AML-193 (cell line): ENCODE results near the gene IRGC.
"Not testable (repeated sequence)": the region's sequence is repeated elsewhere in the genome, so short reads cannot be mapped to it uniquely, and the experiment has no call there.

Source experiments
- DNase-seq, 2 experiments: peaks; one replicate each; lab custom pipeline; 2025; lab: John Stamatoyannopoulos, UW

The IRGC gene

DNA sequence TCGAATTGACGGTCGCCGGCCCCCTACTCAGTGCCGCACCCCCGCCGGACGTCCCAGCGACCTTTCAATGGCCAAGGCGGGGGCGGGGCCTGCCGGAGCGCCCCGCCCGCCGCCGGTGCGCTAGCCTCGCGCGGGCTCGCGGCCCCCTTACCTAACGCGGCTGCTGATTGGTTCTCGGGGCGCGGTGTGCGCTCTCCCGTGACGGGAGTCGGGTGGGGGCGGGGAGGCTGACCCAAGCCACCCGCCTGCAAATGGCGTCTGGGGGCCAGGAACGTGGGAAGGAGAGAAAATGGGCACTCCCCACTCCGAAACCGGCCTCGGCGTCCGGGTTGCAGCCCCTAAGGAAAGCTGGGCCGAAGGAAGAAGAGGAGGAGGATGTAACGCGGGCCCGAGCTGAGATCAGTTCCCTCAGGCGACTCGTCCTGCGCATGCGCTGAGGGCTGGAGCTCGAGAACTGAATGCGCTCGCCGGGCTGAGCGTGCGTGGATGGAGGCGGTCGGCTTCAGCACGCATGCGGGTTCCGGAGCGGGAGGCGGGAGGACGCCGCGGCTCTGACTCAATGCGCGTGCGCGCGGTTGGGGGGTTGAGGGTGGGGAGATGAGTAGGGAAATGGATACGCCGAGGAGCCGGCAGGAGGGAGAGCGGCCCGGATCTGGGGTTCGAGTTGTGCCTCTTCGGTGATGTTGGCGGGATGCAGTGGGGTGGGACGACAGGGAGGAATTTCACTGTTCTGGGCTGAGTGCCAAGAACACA, 38.8 kb downstream of the IRGC start, which contains the start of gene SMG9:
Gene SMG9, minus strand, starts transcription at position 460 of the 753 bp plus-strand sequence. CDS start 4,221 bp downstream, outside the sequence.
- peak; percentile 92 to 93 for DNase-seq

DNA sequence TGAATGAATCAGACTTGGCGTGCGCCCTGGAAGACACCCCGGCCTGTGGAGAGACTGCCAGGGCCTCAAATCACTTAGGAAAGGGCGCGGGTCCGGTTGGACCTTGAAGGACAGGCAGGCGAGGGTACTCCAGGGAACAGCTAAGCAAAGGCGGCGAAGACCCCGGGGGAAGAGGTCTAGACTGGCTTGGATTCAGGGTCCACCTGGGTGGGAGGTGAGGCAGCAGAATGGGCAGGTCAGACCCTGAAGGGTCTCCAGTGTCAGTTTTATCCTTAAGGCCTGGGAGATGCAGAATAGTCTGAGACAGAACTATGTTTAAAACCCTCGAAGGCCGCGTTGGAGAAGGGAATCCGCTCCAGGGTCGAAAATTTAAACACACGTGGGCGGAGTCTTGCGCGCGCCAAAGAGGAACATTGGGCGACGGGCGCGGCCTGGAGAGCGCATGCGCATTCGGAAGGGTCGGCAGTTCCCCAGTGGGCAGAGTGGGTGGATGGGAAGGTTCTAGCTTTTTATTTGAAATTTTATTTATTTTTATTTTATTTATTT, 39.5 kb downstream of the IRGC start:
- DNase-seq, result peak; percentile 74 to 79

DNA sequence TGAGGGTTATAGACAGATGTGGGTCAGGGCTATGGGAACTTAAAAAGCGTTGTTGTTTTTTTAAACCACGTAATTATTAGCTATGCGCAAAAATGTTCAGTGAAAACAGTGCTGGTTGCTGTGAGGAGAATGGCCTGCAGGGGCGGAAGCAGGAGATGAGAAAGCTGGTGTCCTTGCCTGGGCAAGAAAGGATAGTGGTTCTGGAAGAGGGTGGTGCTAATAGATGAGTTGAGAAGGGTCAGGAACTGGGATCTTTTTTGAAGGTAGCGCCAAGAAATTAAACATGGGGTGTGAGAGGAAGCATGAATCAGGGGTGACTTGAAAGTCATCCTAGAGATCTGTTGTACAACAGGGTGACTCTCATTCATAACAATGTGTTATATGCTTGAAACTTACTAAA, 43.6 kb downstream of the IRGC start:
- DNase-seq, result no peak

DNA sequence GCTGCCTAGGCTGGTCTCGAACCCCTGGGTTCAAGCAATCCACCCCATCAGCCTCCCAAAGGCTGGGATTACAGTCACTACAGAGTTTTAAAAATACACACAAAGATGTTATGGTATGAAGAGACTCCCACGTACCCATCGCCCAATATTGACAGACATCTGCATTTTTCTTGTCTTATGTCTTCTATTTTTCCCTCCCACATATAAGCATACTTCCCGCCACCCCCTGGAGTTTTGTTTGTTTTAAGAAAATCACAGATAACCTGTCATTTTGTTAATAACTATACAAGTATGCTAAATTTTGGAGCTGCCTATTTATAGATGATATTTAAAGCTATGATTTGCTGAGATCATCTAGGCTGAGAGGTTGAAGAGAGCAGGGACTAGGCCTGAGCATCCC, 45.1 kb downstream of the IRGC start:
- DNase-seq, result no peak

DNA sequence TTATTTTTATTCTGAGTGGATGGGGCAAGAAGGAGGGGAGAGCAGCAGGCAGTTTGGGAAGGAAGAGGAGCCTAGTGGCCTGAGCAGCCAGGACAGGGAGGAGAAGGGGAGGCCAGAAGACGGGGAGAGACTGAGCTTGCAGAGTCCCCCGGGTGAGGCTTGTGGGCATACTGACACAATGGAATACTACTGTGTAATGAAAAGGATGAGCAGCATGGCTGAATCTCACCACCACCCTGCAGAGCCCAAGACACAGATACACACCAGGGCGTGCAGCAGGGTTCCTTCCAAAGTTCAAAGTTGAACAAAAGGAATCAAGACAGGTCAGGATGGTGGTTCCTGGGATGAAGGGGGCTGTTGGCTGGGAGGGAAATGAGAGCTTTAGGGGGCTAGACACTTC, 46.9 kb downstream of the IRGC start:
- DNase-seq, result no peak

DNA sequence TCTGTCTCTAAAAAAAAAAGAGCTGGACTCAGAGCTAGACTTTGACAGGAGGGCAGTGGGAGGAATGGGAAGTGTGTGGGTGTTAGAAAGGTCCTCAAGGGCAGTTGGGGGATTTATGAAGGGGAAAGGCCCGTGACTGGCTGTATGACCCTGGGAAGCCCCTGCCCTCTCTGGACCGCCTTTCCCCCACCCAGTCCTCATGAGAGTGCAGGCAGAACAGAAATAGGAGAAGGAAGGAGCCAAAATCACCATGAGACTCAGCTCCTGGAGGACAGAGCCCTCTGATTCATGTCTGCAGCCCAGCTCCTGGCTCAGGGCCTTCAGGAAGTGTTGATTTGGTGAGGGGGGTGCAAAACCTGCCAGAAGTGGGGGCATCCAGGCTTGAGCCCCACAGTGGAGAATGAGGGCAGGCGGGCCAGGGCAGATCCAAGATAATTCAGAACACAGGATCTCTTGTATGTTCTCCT, 47.6 kb downstream of the IRGC start:
- no peak for DNase-seq

DNA sequence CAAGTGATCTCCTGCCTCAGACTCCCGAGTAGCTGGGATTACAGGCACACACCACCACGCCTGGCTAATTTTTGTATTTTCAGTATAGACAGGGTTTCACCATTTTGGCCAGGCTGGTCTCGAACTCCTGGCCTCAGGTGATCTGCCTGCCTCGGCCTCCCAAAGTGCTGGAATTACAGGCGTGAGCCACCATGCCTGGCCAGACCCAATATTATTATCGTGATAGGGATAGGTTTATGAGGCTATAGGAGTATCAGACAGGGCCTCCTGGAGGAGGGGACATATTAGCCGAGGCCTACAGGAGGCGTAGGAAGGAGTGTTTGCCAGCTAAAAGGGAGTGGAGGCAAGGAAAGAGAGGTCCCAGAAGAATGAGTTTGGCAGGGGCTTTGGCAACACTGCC, 48.8 kb downstream of the IRGC start:
- not testable (repeated sequence) for DNase-seq

DNA sequence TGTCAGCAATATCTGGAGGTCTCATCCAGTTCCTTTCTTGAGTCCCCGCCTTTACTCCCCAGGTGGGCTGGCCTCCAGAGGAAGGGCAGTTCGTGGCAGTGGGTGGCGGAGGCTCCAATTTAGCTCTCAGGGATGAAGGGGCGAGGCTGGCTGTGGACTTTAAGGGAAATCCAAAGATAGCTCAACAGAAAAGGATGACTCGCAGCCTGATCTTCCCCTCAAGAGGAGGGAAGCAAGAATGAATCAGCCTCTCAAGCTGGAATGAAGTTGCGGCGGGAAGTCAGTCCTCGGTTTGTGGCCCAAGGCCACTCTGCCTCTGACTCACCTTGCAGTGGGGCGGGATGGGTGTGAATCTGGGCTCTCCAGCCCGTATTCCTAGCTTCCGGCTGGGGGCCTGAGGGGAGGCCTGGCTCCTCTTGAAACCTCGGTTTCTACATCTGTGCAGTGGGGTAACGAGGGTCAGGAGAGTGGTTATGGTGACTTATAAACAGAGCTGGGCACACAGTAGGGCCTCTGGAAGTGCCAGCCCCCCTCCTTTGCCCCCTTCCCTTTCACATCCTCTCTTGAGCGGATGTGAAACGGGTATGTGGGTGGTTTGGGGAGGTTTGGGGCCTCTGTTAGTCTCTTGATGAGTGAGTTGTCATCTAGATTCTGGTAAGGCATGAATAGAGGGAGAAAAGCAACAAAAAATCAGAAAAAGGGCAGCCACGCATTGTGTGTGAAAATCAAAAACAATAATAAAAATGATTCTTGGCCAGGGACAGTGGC, 49.4 kb downstream of the IRGC start:
- DNase-seq, result peak; percentile 9 to 21

DNA sequence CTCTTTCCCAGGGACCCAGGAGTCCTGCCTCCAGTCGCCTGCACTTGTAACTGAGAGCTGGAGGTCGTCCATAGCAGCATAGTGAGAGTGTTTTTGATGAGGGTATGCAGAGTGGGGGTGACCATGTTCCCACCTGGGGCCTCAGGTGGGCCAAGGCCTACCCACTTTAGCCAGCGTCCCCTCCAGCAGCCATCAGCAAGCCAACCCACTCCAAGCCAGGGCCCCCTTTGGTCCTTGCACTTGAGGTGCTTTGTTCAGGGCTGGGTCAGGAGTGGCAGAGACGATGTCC, 50.8 kb downstream of the IRGC start:
- no peak for DNase-seq

DNA sequence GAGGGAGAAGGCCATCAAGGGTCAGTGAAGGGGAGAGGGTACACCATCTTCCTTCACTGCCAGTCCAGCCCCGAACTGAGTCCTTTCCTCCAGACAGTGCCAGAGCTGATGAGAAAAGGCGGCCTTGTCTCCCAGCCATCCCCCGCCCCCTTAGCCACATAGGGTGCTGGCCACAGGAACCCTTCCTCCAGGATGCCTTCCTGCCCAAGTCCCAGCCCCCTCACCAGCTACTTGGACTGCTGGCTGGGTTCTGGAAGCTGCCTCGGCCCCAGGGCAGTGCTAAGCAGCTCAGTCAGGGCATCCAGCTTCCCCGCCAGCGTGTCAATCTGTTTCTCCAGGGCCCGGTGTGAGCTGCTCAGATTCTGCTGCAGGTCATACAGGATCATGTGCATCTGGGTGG, 51.4 kb downstream of the IRGC start:
- no peak for DNase-seq

DNA sequence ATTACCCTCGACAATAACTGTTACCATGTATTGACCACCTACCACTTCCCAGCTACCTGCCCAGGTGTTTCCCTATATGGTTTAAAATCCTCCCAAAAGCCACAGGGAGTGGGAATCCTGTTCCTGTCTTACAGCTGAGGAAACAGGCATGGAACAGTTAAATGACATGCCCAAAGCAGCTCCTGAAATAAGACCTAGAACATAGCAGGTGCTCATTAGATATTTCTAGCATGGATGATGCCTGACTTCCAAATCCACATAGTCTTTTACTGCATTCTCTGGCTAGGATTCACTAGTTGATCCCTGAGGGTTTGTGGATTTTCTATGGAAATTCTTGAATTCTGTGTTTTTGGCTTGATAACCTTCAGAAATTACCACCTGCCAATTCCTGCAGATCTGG, 51.9 kb downstream of the IRGC start:
- no peak for DNase-seq

DNA sequence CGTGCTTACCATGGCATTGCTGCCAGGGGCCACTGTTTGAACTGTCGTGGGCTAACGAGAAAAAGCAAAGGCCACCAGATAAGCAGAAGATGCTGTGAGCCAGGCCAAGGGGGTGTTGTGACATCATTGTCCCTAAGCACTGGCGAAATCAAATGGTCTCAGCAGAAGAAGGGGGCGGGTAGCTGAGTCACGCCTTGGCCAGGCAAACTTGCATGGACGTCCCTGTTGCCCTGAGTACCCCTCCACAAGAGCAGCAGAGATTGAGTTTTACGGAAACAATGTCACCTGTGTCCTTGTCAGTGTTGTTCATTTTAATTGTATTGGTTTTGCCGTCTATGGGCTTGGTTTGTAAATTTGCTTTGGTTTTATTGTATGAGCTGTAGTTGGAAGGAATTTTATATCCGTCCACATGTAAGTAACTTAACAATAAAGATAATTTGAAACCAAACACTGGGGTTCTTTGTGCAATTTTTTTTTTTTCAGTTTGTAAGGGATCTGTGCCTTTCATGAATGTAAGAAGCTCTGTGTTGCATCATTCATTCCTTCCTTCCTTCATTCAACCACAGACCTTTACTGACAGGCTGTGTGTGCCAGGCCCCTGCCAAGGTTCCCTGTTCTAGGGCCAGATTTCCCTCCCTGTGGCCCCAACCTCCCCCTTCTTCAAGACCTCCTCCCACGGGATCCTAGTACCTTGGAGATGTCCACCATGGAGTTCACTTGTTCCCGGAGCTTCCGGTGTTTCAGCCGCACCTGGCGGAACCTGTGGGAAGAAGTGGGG, 52.6 kb downstream of the IRGC start:
- DNase-seq, result peak; percentile 72 to 82

DNA sequence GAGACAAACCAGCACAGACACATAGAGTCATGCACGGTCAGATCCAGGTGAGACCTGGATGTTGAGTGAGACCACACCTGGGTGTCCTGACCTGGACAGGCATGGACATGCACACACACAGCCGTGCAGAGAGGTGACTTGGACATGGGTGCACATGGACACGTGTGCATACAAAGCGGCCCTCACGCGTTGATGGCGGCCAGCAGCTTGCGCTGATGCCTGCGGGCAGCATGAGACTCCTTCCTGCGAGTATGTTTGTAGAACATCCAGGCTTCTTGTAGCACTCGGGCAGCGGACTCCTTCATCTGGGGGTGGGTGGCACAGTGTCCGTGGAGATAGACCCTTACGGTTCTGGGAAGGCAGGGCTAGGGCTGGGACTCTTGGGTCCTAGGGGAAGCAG, 53.4 kb downstream of the IRGC start:
- DNase-seq, result no peak
